ENCODE results near the gene SLC25A13.

GRCh38 chr7:96126382-96126781 lies 195.5 kb downstream of the SLC25A13 start:
- no peak for TF ChIP-seq CTCF (conservative IDR thresholded peaks at IDR 0.05)
- TF ChIP-seq ZFX (IDR thresholded peaks at IDR 0.05): no peak
